ENCODE measurements around the gene CHAD. TPM values are rescaled to one million over a fixed set of nuclear protein-coding genes. Genes with fewer than 3 reads are reported as not detected.

The CHAD gene
- total RNA-seq: not detected in 2 replicates

DNA sequence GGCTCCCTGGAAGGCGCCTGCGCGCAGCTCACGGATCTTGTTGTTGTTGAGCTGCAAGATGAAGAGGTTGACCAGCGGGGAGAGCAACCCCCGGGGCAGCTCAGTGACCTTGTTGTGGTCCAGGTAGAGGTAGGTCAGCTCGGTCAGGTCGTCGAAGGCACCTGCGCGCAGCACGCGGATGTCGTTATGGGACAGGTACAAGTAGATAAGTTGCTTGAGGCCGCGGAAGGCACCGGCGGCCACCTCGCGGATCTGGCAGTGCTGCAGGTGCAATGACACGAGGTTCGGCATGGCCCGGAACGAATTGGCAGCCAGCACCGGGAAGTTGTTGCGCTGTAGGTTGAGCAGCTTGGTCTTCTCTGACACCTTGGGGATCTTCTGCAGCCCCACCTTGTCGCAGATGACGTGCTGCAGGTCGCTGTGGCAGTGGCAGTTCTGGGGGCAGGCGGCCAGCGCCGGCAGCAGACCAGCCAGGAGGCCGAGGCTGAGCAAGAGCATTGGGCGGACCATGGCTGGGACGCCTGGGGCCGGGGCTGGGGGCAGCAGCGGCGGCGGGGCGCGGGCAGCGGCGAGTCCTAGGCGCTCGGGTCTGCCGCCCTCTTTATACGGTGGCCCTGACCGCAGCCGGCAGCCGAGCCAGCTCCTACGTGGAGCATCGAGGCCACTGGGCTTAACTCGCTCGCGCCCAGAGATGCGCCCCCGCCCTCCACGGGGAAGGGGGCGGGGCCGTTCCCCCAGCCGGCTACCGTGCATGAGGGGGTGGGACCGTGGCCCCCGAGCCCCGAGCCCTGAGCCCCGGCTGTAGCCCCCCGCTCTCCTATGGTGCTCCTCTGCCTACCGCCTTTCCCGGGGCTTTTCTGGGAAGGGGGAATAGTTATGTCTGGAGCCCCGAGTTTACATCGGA is at the start of gene CHAD:
Gene CHAD (minus strand): TSS at position 577 of the 904 bp plus-strand sequence. CDS start 67 bp downstream, at position 510.

GRCh38 chr17:50507871-50508572 is 39.3 kb upstream of the CHAD start, which contains the start of gene MYCBPAP:
Gene MYCBPAP (plus strand): TSS chr17:50508439. CDS start chr17:50508675, 236 bp downstream.

DNA sequence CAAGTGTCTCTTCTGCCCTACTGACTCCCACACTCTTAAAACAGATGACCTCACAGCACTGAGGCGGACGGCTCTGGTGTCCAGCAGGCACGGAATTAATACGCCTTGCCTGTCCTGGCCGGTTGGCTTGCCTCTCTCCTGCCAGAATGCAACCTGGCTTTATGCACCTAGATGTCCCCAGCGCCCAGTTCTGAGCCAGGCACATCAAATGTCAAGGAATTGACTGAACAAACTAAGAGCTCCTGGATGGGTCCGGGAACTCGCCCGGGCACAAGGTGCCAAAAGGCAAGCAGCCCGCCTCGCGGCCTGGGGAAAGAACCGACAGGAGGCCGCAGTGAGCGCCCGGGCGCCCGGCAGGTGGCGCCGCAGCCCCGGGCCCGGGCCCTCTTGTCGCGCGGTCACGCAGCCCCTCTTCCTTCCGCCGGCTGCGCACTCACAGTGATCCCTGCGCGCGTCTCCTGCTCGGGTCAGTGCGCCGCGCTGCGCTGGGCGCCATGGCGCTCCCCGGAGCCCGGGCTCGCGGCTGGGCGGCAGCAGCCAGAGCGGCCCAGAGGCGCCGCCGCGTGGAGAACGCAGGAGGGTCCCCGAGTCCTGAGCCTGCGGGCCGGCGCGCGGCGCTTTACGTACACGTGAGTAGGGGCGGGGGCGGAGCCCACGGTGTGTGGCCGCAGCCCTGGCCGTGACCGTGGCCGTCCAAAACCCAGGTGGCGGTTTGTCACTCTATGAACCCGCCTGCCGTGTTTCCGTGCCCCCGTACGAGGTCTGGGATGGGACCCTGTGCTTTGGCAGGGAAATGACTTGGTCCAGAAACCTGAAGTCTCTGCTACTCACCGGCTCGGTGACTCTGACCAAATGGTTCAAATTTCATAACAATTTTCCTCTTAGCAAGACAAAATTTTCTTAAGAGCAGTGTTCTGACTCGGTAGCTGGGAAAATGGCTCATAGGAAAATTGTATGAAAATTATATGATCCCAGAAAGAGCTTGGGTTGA is 10.0 kb upstream of the CHAD start, which contains the start of gene RSAD1:
Gene RSAD1 (plus strand): TSS at position 470 of the 991 bp plus-strand sequence. CDS start 25 bp downstream, at position 495.

DNA sequence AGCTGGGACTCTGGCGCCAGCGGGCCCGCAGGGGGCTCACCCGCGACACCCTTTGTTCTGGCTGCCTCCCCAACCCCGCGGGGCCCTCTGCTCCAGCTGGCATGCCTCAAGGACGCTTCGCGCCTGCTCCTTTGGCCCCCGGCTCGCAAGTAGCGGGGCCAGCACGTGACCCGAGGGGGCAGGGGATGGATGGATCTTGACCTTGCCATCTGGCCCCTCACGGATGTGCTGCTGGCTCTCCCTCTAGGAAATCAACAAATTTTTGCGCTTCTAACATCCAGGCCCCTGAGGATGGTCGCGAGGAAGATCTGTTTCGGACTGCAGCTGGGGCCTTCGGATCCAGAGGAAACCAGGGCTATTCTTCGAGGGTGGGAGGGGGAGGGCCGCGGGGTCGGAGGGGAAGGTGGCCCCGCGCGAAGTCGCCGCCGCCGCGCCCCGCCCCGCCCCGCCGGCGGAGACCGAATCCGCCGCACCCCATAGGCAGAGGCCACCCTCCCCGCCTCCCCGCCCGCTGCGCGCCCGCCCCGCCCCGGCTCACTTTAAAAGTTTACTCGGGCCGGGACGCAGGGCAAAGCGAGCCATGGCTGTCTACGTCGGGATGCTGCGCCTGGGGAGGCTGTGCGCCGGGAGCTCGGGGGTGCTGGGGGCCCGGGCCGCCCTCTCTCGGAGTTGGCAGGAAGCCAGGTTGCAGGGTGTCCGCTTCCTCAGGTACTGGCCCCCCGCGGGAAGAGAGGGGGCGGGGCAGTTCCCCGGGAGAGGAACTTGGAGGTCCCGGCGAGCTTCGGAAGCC is 42.8 kb downstream of the CHAD start, which contains the start of gene ACSF2:
Gene ACSF2 (plus strand): TSS at position 537 of the 790 bp plus-strand sequence. CDS start 44 bp downstream, at position 581.

Other genes with a start within 250 kb of the CHAD start
- gene TMEM92, start 194.4 kb downstream of the CHAD start, total RNA-seq: 0.09 TPM in 1 of 2 replicates, not detected in the other
- gene XYLT2, start 122.8 kb downstream of the CHAD start, total RNA-seq: 28.8 and 32.2 TPM in 2 replicates
- 46.5 and 59.5 TPM in 2 replicates for gene MRPL27, start 95.7 kb downstream of the CHAD start, total RNA-seq
- 0.35 and 3.4 TPM in 2 replicates for gene EME1, start 95.7 kb downstream of the CHAD start, total RNA-seq
- 84.1 and 150 TPM in 2 replicates for gene LRRC59, start 71.4 kb downstream of the CHAD start, total RNA-seq
- 26.7 and 40.0 TPM in 2 replicates for gene ACSF2, start 42.7 kb downstream of the CHAD start, total RNA-seq
- gene RSAD1, start 10.0 kb upstream of the CHAD start, total RNA-seq: 13.7 and 21.5 TPM in 2 replicates
- 0.09 and 0.23 TPM in 2 replicates for gene MYCBPAP, start 39.6 kb upstream of the CHAD start, total RNA-seq
- 0.23 and 0.51 TPM in 2 replicates for gene EPN3, start 63.9 kb upstream of the CHAD start, total RNA-seq
- 71.4 and 89.9 TPM in 2 replicates for gene SPATA20, start 78.3 kb upstream of the CHAD start, total RNA-seq
- gene CACNA1G, start 91.8 kb upstream of the CHAD start, total RNA-seq: 0.60 and 0.82 TPM in 2 replicates
- gene ABCC3, start 166.0 kb upstream of the CHAD start, total RNA-seq: 3.8 and 13.9 TPM in 2 replicates
- 22.2 and 23.3 TPM in 2 replicates for gene ANKRD40, start 239.0 kb upstream of the CHAD start, total RNA-seq